Keratinocyte (primary cell): ENCODE measurements around the gene GPR160. TPM values are rescaled to one million over a fixed set of nuclear protein-coding genes. Genes with fewer than 3 reads are reported as not detected.

Experiments used
- DNase-seq: peaks from one replicate; pipeline ENCODE4 v3.0.0-alpha.2; 2011; ENCODE audit warnings: low read depth, missing footprints, low spot score
- FAIRE-seq: peaks from 2 replicates; lab custom pipeline; 2011; peaks lifted over from hg19 to GRCh38; lab: Jason Lieb, UNC
- H2AFZ ChIP-seq: 2 replicates; pipeline ENCODE4 v1.6.0; 2012; ENCODE audit warnings: low read length, control low read depth, inconsistent platforms; ENCODE audit not compliant: control insufficient read depth
- H3K27ac ChIP-seq: 2 replicates; pipeline ENCODE4 v1.5.1; 2011; ENCODE audit warnings: low read length; ENCODE audit not compliant: control insufficient read depth, insufficient read depth
- H3K27me3 ChIP-seq: 3 replicates; pipeline ENCODE4 v1.6.0; 2011; ENCODE audit warnings: low read length; ENCODE audit not compliant: control insufficient read depth, insufficient read depth; ENCODE audit errors: extremely low read depth
- H3K36me3 ChIP-seq, 2 experiments: 2 replicates in 1 of 2; 3 replicates in 1 of 2; pipeline ENCODE4 v1.5.1; 2011; ENCODE audit warnings: low read length in 2 of 2, mild to moderate bottlenecking in 1 of 2; ENCODE audit not compliant: control insufficient read depth in 2 of 2, insufficient read depth in 2 of 2; ENCODE audit errors: extremely low read depth in 1 of 2
- H3K4me1 ChIP-seq: 3 replicates; pipeline ENCODE4 v1.5.1; 2011; ENCODE audit warnings: low read length; ENCODE audit not compliant: control insufficient read depth, insufficient read depth; ENCODE audit errors: extremely low read depth
- H3K4me2 ChIP-seq: 3 replicates; pipeline ENCODE4 v1.6.0; 2011; ENCODE audit warnings: low read depth, low read length; ENCODE audit not compliant: control insufficient read depth, insufficient read depth; ENCODE audit errors: extremely low read depth
- H3K4me3 ChIP-seq, 3 experiments: fragments of 200-600 bp in 1 of 3; sonication (generic) in 1 of 3; 2 replicates in 2 of 3; 3 replicates in 1 of 3; pipeline ENCODE4 v1.5.1; 2011 to 2016; ENCODE audit warnings: low read length in 3 of 3, mild to moderate bottlenecking in 3 of 3, control low read depth in 2 of 3, inconsistent platforms in 1 of 3, low read depth in 1 of 3, mixed read lengths in 1 of 3, mixed run types in 1 of 3, moderate library complexity in 1 of 3; ENCODE audit not compliant: control insufficient read depth in 2 of 3, insufficient read depth in 2 of 3; ENCODE audit errors: extremely low read depth in 1 of 3
- H3K79me2 ChIP-seq: 2 replicates; pipeline ENCODE4 v1.6.0; 2012; ENCODE audit warnings: low read length; ENCODE audit not compliant: control insufficient read depth, insufficient read depth
- H3K9ac ChIP-seq: 3 replicates; pipeline ENCODE4 v1.6.0; 2011; ENCODE audit warnings: low read length; ENCODE audit not compliant: control insufficient read depth, insufficient read depth; ENCODE audit errors: extremely low read depth
- H3K9me1 ChIP-seq: 3 replicates; pipeline ENCODE4 v1.6.0; 2011; ENCODE audit warnings: low read length; ENCODE audit not compliant: control insufficient read depth, insufficient read depth; ENCODE audit errors: extremely low read depth
- H3K9me3 ChIP-seq: 2 replicates; pipeline ENCODE4 v1.5.1; 2012; ENCODE audit warnings: low read depth, low read length; ENCODE audit not compliant: control insufficient read depth
- H4K20me1 ChIP-seq: 3 replicates; pipeline ENCODE4 v1.6.0; 2011; ENCODE audit warnings: low read length; ENCODE audit not compliant: control insufficient read depth, insufficient read depth; ENCODE audit errors: extremely low read depth
- CTCF ChIP-seq, 3 experiments: IDR thresholded peaks in 1 of 3; conservative IDR thresholded peaks in 1 of 3; optimal IDR thresholded peaks in 1 of 3; 2 replicates in 2 of 3; 3 replicates in 1 of 3; pipeline versions ENCODE3 to v1.5.1; 2011; ENCODE audit warnings: low read length in 3 of 3, mild to moderate bottlenecking in 3 of 3, moderate library complexity in 2 of 3, control low read depth in 1 of 3, inconsistent platforms in 1 of 3; ENCODE audit not compliant: insufficient read depth in 2 of 3; ENCODE audit errors: extremely low read depth in 1 of 3
- EZH2 ChIP-seq: IDR thresholded peaks from one replicate; pipeline ENCODE4 v1.6.1; 2012; ENCODE audit warnings: inconsistent platforms, mild to moderate bottlenecking, low read length, moderate library complexity
- dilution Hi-C: fragments of 300-500 bp; cut with MboI; formaldehyde crosslinking; loops from one replicate; pipeline ENCODE4 v1.7.0; 2020; ENCODE audit warnings: low sequenced_read_pairs; ENCODE audit not compliant: extremely low pct_ligation_motif_present
- polyA plus RNA-seq, 5 experiments: library from polyadenylated mRNA; depleted of rRNA in 3 of 5; stranded (reverse) in 3 of 5; stranded (forward) in 1 of 5; unstranded in 1 of 5; fragments of >200 nt; gene quantifications; 1 replicate in 1 of 5; 2 replicates in 3 of 5; 3 replicates in 1 of 5; pipeline versions ENCODE4 v1.2.1 to v1.2.3, GENCODE V29; 2011 to 2012; ENCODE audit warnings: missing spikeins in 2 of 5, low read depth in 1 of 5, low replicate concordance in 1 of 5

Gene GPR160
- polyA plus RNA-seq, 1 donor (not counting 4 experiments of a cell fraction or from before 2014, with no cell fraction given): 0.22 TPM

GRCh38 chr3:170075441-170076091, 37.8 kb downstream of the GPR160 start:
- no peaks in the 10 kb centered on the region for H3K4me1 ChIP-seq
- dilution Hi-C loops: no loop called here
- DNase-seq (no peak), FAIRE-seq (no peak)
- no peaks in the 10 kb centered on the region for H3K9me1 ChIP-seq
- no peaks in the 10 kb centered on the region for H4K20me1 ChIP-seq
- H3K27ac ChIP-seq: no peak overlapping the region
- no peaks in the 10 kb centered on the region for H3K9me3 ChIP-seq
- H3K4me2 ChIP-seq: no peak overlapping the region
- no peaks in the 10 kb centered on the region for H3K79me2 ChIP-seq
- no peaks in the 10 kb centered on the region for H3K36me3 ChIP-seq
- H3K4me3 ChIP-seq: no peak overlapping the region
- H3K27me3 ChIP-seq: no peaks in the 10 kb centered on the region
- TF ChIP-seq CTCF (optimal IDR thresholded peaks at IDR 0.05 in 1 of 3, IDR thresholded peaks at IDR 0.05 in 1 of 3, conservative IDR thresholded peaks at IDR 0.05 in 1 of 3; ENCODE audit: extremely low read depth in 1 of 3, insufficient read depth in 2 of 3, low read length in 3 of 3) (no peak), EZH2 (no peak)
- no peak overlapping the region for H2AFZ ChIP-seq
- no peak overlapping the region for H3K9ac ChIP-seq

GRCh38 chr3:170076715-170077238, 39.0 kb downstream of the GPR160 start:
- no peak for FAIRE-seq
- Histone ChIP-seq H3K27me3 (no peaks in the 10 kb centered on the region), H3K36me3 (no peaks in the 10 kb centered on the region), H3K4me3 (no peak overlapping the region), H3K79me2 (no peaks in the 10 kb centered on the region), H4K20me1 (no peaks in the 10 kb centered on the region), H2AFZ (no peak overlapping the region), H3K4me1 (no peaks in the 10 kb centered on the region), H3K9me3 (no peaks in the 10 kb centered on the region), H3K9me1 (no peaks in the 10 kb centered on the region), H3K4me2 (no peak overlapping the region), H3K9ac (no peak overlapping the region), H3K27ac (no peak overlapping the region)
- dilution Hi-C loops: no loop called here
- TF ChIP-seq EZH2 (no peak), CTCF (optimal IDR thresholded peaks at IDR 0.05 in 1 of 3, IDR thresholded peaks at IDR 0.05 in 1 of 3, conservative IDR thresholded peaks at IDR 0.05 in 1 of 3; ENCODE audit: extremely low read depth in 1 of 3, insufficient read depth in 2 of 3, low read length in 3 of 3) (no peak)
- no peak for DNase-seq
